CD14-positive monocyte (primary cell): ENCODE data around the gene DNM2. TPM values are rescaled to one million over a fixed set of nuclear protein-coding genes. Genes with fewer than 3 reads are reported as not detected.

ENCODE experiments used
- DNase-seq, 3 donors: peaks; one replicate each; pipeline ENCODE4 v3.0.0-alpha.2; 2011 to 2022
- H2AFZ ChIP-seq: 2 replicates; pipeline ENCODE4 v1.6.0; 2012; ENCODE audit warnings: mild to moderate bottlenecking, low read depth, low read length, inconsistent platforms; ENCODE audit not compliant: insufficient read depth, poor library complexity, severe bottlenecking
- H3K27ac ChIP-seq, 2 donors: 1 replicate in 1 of 2; 2 replicates in 1 of 2; pipeline ENCODE4 v1.5.1; 2012 to 2013; ENCODE audit warnings: low read length in 2 of 2, control low read depth in 1 of 2, inconsistent platforms in 1 of 2, low read depth in 1 of 2, mild to moderate bottlenecking in 1 of 2
- H3K27me3 ChIP-seq, 2 donors: one replicate each; pipeline versions ENCODE4 v1.6.0 to v1.6.1; 2011 to 2013; ENCODE audit warnings: low read length in 2 of 2; ENCODE audit not compliant: control insufficient read depth in 2 of 2, insufficient read depth in 2 of 2
- H3K36me3 ChIP-seq, 2 donors: replicated peaks in 1 of 2; 1 replicate in 1 of 2; 2 replicates in 1 of 2; pipeline versions ENCODE4 v1.5.1 to v1.6.1; 2012 to 2013; ENCODE audit warnings: low read length in 2 of 2, control low read depth in 1 of 2, inconsistent platforms in 1 of 2, mild to moderate bottlenecking in 1 of 2; ENCODE audit not compliant: insufficient read depth in 2 of 2, control insufficient read depth in 1 of 2
- H3K4me1 ChIP-seq, 2 donors: 1 replicate in 1 of 2; 2 replicates in 1 of 2; pipeline versions ENCODE4 v1.5.1 to v1.6.1; 2012 to 2013; ENCODE audit warnings: low read length in 2 of 2, control low read depth in 1 of 2, inconsistent platforms in 1 of 2, mild to moderate bottlenecking in 1 of 2, moderate library complexity in 1 of 2; ENCODE audit not compliant: insufficient read depth in 2 of 2, control insufficient read depth in 1 of 2
- H3K4me2 ChIP-seq: replicated peaks from 2 replicates; pipeline ENCODE3; 2012; ENCODE audit warnings: low read length, moderate library complexity, mild to moderate bottlenecking; ENCODE audit not compliant: poor library complexity, severe bottlenecking; ENCODE audit errors: extremely low read depth
- H3K4me3 ChIP-seq, 3 experiments: fragments of 200-600 bp in 1 of 3; sonication (generic) in 1 of 3; replicated peaks in 1 of 3; 1 replicate in 2 of 3; 2 replicates in 1 of 3; pipeline ENCODE4 v1.5.1; 2011 to 2013; ENCODE audit warnings: low read length in 3 of 3, mild to moderate bottlenecking in 3 of 3, control low read depth in 2 of 3, low read depth in 2 of 3, inconsistent platforms in 1 of 3, moderate library complexity in 1 of 3
- H3K79me2 ChIP-seq: 2 replicates; pipeline ENCODE4 v1.6.0; 2012; ENCODE audit warnings: mild to moderate bottlenecking, control low read depth, inconsistent platforms, low read length, moderate library complexity; ENCODE audit not compliant: insufficient read depth
- H3K9ac ChIP-seq: 2 replicates; pipeline ENCODE4 v1.6.0; 2017; ENCODE audit warnings: low read length, mild to moderate bottlenecking; ENCODE audit not compliant: insufficient read depth, poor library complexity, severe bottlenecking
- H3K9me3 ChIP-seq, 2 donors: replicated peaks in 1 of 2; 1 replicate in 1 of 2; 2 replicates in 1 of 2; pipeline versions ENCODE4 v1.5.1 to v1.6.1; 2012 to 2013; ENCODE audit warnings: low read length in 2 of 2, control low read depth in 1 of 2; ENCODE audit not compliant: control insufficient read depth in 1 of 2, insufficient read depth in 1 of 2
- H4K20me1 ChIP-seq: 2 replicates; pipeline ENCODE4 v1.6.0; 2012; ENCODE audit warnings: mild to moderate bottlenecking, low read length, control low read depth, moderate library complexity; ENCODE audit not compliant: insufficient read depth
- H3K27ac Mint-ChIP-seq, 7 donors: one replicate each; pipeline ENCODE4 v1.8.0; 2020; ENCODE audit warnings: mild to moderate bottlenecking in 7 of 7, mixed read lengths in 7 of 7, moderate library complexity in 6 of 7, inconsistent platforms in 2 of 7
- H3K27me3 Mint-ChIP-seq, 3 donors: one replicate each; pipeline ENCODE4 v1.8.0; 2021 to 2022; ENCODE audit warnings: low read depth in 3 of 3, mild to moderate bottlenecking in 3 of 3, mixed read lengths in 3 of 3, moderate library complexity in 3 of 3, inconsistent platforms in 1 of 3
- H3K36me3 Mint-ChIP-seq, 2 donors: one replicate each; pipeline ENCODE4 v1.8.0; 2020; ENCODE audit warnings: mixed read lengths in 2 of 2, inconsistent platforms in 1 of 2, mild to moderate bottlenecking in 1 of 2
- H3K4me1 Mint-ChIP-seq: one replicate; pipeline ENCODE4 v1.8.0; 2020; ENCODE audit warnings: mild to moderate bottlenecking, mixed read lengths
- H3K4me3 Mint-ChIP-seq, 2 donors: one replicate each; pipeline ENCODE4 v1.8.0; 2020; ENCODE audit warnings: mild to moderate bottlenecking in 2 of 2, mixed read lengths in 2 of 2, moderate library complexity in 1 of 2
- H3K9me3 Mint-ChIP-seq, 7 donors: one replicate each; pipeline ENCODE4 v1.8.0; 2020 to 2022; ENCODE audit warnings: mixed read lengths in 7 of 7, mild to moderate bottlenecking in 6 of 7, moderate library complexity in 6 of 7, inconsistent platforms in 2 of 7
- WGBS: methylation state at CpG from one replicate; pipeline ENCODE4 v1.1.5; 2013; ENCODE audit warnings: missing lambda C conversion rate; ENCODE audit not compliant: insufficient coverage; 5-methylcytosine and 5-hydroxymethylcytosine counted together
- intact Hi-C, 2 donors: fragments of 100-400 bp; cut with micrococcal nuclease; formaldehyde crosslinking; loops; one replicate each; pipeline versions ENCODE4 v1.15.0 to v1.15.1; 2023
- polyA plus RNA-seq, 3 donors: library from polyadenylated mRNA; depleted of rRNA in 1 of 3; unstranded in 2 of 3; stranded (reverse) in 1 of 3; fragments of 300-500 nt in 2 of 3; fragments of >200 nt in 1 of 3; fragmentation: Illumina TruSeq in 2 of 3; gene quantifications; 1 replicate in 2 of 3; 2 replicates in 1 of 3; pipeline ENCODE4 v1.2.3, GENCODE V29; 2012 to 2021
- TF ChIP-seq, protein P1 (sequence below): fragments of 200-600 bp; IDR thresholded peaks from one replicate; pipeline ENCODE4 v1.8.0; 2022; ENCODE audit warnings: antibody characterized with exemption, mild to moderate bottlenecking

Gene DNM2
- polyA plus RNA-seq, 3 donors: 53.0 to 186 (median 69.5) TPM

DNA sequence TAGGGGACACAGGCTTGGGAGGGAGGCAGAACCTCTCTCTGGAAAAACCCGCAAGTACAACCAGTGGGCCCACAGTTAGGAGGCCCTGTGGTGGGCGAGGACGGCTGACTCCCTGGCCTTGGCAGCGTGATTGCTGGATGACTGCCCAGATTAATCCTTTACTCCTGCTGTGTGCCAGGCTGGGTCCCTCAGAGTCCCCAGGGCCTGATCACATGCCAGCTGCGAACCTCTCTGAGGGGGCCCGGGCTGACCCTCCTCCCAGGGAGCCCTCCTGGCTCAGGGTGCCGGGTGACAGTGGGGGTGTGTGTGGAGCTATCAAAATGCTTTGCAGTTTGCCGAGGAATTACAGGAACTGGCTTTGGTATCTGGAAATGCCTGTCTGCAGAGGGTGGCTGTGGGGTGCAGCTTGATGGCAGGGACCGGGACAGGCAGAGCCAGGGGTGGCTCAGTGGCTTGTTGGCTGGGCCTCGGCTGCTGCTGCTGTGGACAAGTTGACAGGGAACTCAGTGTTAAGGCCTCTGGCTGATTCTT lies 48.9 kb downstream of the DNM2 start:
- H3K4me3 Mint-ChIP-seq: no peak overlapping the region
- TF ChIP-seq, protein P1, sequence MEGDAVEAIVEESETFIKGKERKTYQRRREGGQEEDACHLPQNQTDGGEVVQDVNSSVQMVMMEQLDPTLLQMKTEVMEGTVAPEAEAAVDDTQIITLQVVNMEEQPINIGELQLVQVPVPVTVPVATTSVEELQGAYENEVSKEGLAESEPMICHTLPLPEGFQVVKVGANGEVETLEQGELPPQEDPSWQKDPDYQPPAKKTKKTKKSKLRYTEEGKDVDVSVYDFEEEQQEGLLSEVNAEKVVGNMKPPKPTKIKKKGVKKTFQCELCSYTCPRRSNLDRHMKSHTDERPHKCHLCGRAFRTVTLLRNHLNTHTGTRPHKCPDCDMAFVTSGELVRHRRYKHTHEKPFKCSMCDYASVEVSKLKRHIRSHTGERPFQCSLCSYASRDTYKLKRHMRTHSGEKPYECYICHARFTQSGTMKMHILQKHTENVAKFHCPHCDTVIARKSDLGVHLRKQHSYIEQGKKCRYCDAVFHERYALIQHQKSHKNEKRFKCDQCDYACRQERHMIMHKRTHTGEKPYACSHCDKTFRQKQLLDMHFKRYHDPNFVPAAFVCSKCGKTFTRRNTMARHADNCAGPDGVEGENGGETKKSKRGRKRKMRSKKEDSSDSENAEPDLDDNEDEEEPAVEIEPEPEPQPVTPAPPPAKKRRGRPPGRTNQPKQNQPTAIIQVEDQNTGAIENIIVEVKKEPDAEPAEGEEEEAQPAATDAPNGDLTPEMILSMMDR: no peak
- Histone ChIP-seq H3K4me1 (peaks cover 11 to 18% of the 10 kb centered on the region in 2 donors), H3K36me3 (peaks cover 32 to 85% of the 10 kb centered on the region in 2 donors), H3K9me3 (no peaks in the 10 kb centered on the region), H3K27me3 (no peaks in the 10 kb centered on the region), H3K27ac (peak overlapping the region in 1 of 2 donors; percentile 44), H3K4me2 (no peak overlapping the region), H3K9ac (no peak overlapping the region), H3K4me3 (no peak overlapping the region), H4K20me1 (peaks cover 99% of the 10 kb centered on the region), H3K79me2 (peaks cover 100% of the 10 kb centered on the region), H2AFZ (no peak overlapping the region)
- peak overlapping the region in 2 of 7 donors; percentile 32 to 35 for H3K27ac Mint-ChIP-seq
- WGBS: 95% methylated on average over 9 of the region's 10 CpGs
- H3K9me3 Mint-ChIP-seq: peaks cover 0 to 3% (median 0%) of the 10 kb centered on the region in 7 donors
- H3K36me3 Mint-ChIP-seq: peaks cover 40 to 77% of the 10 kb centered on the region in 2 donors
- intact Hi-C loops: no loop called here
- peaks cover 40% of the 10 kb centered on the region for H3K4me1 Mint-ChIP-seq
- DNase-seq: no peak
- peaks cover 0 to 3% (median 0%) of the 10 kb centered on the region in 3 donors for H3K27me3 Mint-ChIP-seq

DNA sequence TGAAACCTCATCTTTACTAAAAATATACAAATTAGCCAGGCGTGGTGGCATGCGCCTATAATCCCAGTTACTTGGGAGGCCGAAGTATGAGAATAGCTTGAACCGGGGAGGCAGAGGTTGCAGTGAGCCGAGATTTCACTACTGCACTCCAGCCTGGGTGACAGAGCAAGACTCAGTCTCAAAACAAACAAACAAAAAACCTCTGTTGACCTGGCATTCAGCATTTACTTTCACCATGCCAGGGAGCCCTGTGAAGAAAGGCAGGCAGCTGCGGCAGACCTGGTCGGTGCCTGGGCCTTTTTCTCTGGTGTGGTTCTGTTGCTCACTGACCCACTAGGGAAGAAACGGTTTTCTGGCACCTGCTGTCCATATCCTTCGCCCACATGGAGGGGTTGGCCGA lies 49.8 kb downstream of the DNM2 start:
- H3K27ac ChIP-seq: no peak overlapping the region
- intact Hi-C loops: no loop called here
- peaks cover 30% of the 10 kb centered on the region for H3K4me1 Mint-ChIP-seq

More for the DNA sequence above, 49.8 kb downstream of the DNM2 start:
- H3K36me3 ChIP-seq: peaks cover 31 to 81% of the 10 kb centered on the region in 2 donors
- no peaks in the 10 kb centered on the region for H3K9me3 ChIP-seq
- peaks cover 96% of the 10 kb centered on the region for H3K79me2 ChIP-seq
- no peak overlapping the region for H3K4me2 ChIP-seq
- no peaks in the 10 kb centered on the region for H3K27me3 ChIP-seq
- H4K20me1 ChIP-seq: peaks cover 90% of the 10 kb centered on the region
- TF ChIP-seq, protein P1: no peak
- Mint-ChIP-seq H3K36me3 (peaks cover 40 to 74% of the 10 kb centered on the region in 2 donors), H3K27ac (peak overlapping the region in 2 of 7 donors; percentile 26 to 84), H3K27me3 (peaks cover 0 to 3% (median 0%) of the 10 kb centered on the region in 3 donors), H3K4me3 (no peak overlapping the region), H3K9me3 (peaks cover 0 to 3% (median 0%) of the 10 kb centered on the region in 7 donors)
- DNase-seq: no peak
- no peak overlapping the region for H3K9ac ChIP-seq
- H2AFZ ChIP-seq: no peak overlapping the region
- peaks cover 4 to 10% of the 10 kb centered on the region in 2 donors for H3K4me1 ChIP-seq
- no peak overlapping the region for H3K4me3 ChIP-seq
- WGBS: 93% methylated on average over 9 of the region's 10 CpGs
